Lower lobe of right lung (tissue), 2 donors: ENCODE measurements around the gene PSMC3. TPM values are rescaled to one million over a fixed set of nuclear protein-coding genes. Genes with fewer than 3 reads are reported as not detected.
A peak's percentile ranks its signal among the peaks of the same experiment; 100 is the strongest.
"Not testable (repeated sequence)": the region's sequence is repeated elsewhere in the genome, so short reads cannot be mapped to it uniquely, and the experiment has no call there.

ENCODE experiments used
- ATAC-seq, 2 donors: fragments of 200-7000 bp; cut with Tn5 transposase; one replicate each; pipeline ENCODE4 v1.9.1; 2020 to 2022; ENCODE audit warnings: mild to moderate bottlenecking in 2 of 2, moderate library complexity in 2 of 2
- DNase-seq: peaks from one replicate; pipeline ENCODE4 v3.0.0-alpha.2; 2020
- H3K27ac ChIP-seq: fragments of 200-600 bp; one replicate; pipeline ENCODE4 v1.8.0; 2022
- H3K27me3 ChIP-seq: fragments of 200-600 bp; one replicate; pipeline ENCODE4 v1.8.0; 2022; ENCODE audit warnings: low read depth
- H3K36me3 ChIP-seq: fragments of 200-600 bp; one replicate; pipeline ENCODE4 v1.8.0; 2022; ENCODE audit warnings: mild to moderate bottlenecking
- H3K4me1 ChIP-seq: fragments of 200-600 bp; one replicate; pipeline ENCODE4 v1.8.0; 2022
- H3K4me3 ChIP-seq: fragments of 200-600 bp; one replicate; pipeline ENCODE4 v1.8.0; 2022; ENCODE audit warnings: mild to moderate bottlenecking
- H3K9me3 ChIP-seq: fragments of 200-600 bp; one replicate; pipeline ENCODE4 v1.8.0; 2022
- intact Hi-C: fragments of 100-400 bp; cut with DNase I; formaldehyde crosslinking; loops from one replicate; pipeline ENCODE4 v1.11.0; 2022
- total RNA-seq: library from RNA; stranded (reverse); fragmentation: NEBNext Ultra II Directional; extraction: Animal tissue kit (Norgen Biotek cat#: 25700); gene quantifications from one replicate; pipeline ENCODE4 v1.2.1, GENCODE V29; 2021
- TF ChIP-seq, protein P1 (sequence below): fragments of 200-600 bp; IDR thresholded peaks from one replicate; pipeline ENCODE4 v1.8.0; 2022; ENCODE audit warnings: antibody characterized with exemption, mild to moderate bottlenecking
- donor health status: DM: no; HTN: yes; CAD: no; lungs with severe emphysema.

PSMC3 gene
- total RNA-seq, 1 donor from 2014 or later: 77.1 TPM

DNA sequence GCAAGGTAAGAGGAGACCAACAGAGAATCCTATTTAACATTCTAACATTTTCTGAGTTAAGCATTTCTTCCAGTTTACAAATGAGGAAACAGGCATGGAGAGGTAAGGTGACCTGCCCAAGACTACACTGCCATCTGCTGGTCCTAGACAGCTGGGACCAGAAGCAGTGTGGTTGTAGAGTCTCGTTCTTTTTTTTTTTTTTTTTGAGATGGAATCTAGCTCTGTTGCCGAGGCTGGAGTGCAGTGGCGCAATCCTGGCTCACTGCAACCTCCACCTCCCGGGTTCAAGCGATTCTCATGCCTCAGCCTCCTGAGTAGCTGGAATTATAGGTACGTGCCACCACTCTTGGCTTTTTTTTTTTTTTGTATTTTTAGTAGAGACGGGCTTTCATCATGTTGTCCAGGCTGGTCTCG lies 28.0 kb upstream of the PSMC3 start:
- H3K36me3 ChIP-seq, H3K27me3 ChIP-seq, H3K4me3 ChIP-seq, H3K27ac ChIP-seq, intact Hi-C loops, H3K9me3 ChIP-seq, H3K4me1 ChIP-seq: not testable (repeated sequence)
- TF ChIP-seq, protein P1, sequence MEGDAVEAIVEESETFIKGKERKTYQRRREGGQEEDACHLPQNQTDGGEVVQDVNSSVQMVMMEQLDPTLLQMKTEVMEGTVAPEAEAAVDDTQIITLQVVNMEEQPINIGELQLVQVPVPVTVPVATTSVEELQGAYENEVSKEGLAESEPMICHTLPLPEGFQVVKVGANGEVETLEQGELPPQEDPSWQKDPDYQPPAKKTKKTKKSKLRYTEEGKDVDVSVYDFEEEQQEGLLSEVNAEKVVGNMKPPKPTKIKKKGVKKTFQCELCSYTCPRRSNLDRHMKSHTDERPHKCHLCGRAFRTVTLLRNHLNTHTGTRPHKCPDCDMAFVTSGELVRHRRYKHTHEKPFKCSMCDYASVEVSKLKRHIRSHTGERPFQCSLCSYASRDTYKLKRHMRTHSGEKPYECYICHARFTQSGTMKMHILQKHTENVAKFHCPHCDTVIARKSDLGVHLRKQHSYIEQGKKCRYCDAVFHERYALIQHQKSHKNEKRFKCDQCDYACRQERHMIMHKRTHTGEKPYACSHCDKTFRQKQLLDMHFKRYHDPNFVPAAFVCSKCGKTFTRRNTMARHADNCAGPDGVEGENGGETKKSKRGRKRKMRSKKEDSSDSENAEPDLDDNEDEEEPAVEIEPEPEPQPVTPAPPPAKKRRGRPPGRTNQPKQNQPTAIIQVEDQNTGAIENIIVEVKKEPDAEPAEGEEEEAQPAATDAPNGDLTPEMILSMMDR: peak; percentile 75
- ATAC-seq (peak; percentile 92 to 93), DNase-seq (peak; percentile 78)

DNA sequence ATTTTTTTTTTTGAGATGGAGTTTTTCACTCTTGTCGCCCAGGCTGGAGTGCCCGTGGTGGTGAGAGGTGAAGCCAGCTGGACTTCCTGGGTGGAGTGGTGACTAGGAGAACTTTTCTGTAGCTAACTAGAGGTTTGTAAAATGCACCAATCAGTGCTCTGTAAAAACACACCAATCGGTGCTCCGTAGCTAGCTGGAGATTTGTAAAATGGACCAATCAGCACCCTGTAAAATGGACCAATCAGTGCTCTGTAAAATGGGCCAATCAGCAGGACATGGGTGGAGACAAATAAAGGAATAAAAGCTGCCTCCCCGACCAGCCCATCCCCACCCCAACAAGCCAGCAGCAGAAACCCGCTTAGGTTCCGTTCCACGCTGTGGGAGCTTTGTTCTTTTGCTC lies 27.1 kb upstream of the PSMC3 start:
- TF ChIP-seq, protein P1: no peak
- Histone ChIP-seq H3K9me3 (no peaks in the 10 kb centered on the region), H3K4me3 (no peak overlapping the region), H3K27me3 (no peaks in the 10 kb centered on the region), H3K36me3 (no peaks in the 10 kb centered on the region), H3K4me1 (no peaks in the 10 kb centered on the region), H3K27ac (no peak overlapping the region)
- intact Hi-C loops: no loop called here
- ATAC-seq: no peak
- DNase-seq: no peak

DNA sequence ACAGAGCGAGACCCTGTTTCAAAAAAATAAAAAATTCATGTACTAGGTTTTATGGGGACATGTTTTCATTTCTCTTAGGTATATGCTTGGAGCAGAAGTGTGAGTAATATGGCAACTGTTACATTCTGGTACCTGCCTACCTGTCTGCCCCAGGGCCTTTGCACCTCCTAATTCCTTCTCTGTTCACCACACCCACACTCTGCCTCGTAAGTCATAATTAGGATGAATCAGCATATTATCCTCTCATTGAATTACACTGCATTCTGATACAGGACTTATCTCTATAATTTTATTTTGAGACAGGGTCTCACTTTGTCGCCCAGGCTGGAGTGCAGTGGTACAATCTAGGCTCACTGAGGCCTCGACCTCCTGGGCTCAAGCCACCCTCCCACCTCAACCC lies 25.8 kb upstream of the PSMC3 start:
- TF ChIP-seq, protein P1: no peak
- H3K9me3 ChIP-seq: no peaks in the 10 kb centered on the region
- H3K4me3 ChIP-seq: no peak overlapping the region
- no peak overlapping the region for H3K27ac ChIP-seq
- H3K36me3 ChIP-seq: no peaks in the 10 kb centered on the region
- peak; percentile 2 for DNase-seq
- no peaks in the 10 kb centered on the region for H3K4me1 ChIP-seq
- intact Hi-C loops: no loop called here
- no peak for ATAC-seq
- H3K27me3 ChIP-seq: no peaks in the 10 kb centered on the region

DNA sequence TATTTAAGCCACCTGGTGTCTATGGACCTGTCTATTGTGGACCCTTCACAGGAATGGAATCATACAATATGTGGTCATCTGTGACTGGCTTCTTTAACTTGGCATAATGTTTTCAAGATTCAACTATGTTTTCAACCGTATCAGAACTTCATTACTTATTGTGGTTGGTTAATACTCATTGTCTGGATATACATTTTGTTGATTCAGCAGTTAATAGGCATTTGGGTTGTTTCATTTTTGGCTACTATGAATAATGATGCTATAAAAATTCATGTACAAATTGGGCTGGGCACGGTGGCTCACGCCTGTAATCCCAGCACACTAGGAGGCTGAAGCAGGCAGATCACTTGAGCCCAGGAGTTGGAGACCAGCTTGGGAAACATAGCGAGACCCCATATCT lies 25.2 kb upstream of the PSMC3 start:
- intact Hi-C loops: no loop called here

DNA sequence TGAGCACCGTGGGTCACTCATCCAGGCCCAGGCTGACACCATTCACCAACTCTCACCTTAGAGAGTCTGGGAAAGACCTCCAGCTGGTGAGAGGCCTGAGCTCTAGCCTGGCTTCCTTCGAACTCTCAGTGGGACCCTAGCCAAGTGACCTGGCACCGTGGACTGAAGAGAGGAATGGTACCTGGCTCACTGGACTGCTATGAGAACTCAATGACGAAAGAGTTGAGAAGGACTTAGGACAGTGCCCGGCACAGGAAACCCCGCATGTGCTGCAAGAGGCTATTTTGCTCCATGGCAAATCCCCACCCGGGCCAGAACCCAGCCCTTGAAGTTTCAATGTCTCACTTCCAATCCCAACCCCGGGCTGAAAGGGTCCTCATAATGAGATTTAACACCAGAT lies 23.3 kb upstream of the PSMC3 start:
- Histone ChIP-seq H3K4me3 (no peak overlapping the region), H3K27me3 (no peaks in the 10 kb centered on the region), H3K4me1 (no peaks in the 10 kb centered on the region), H3K36me3 (no peaks in the 10 kb centered on the region), H3K9me3 (no peaks in the 10 kb centered on the region), H3K27ac (no peak overlapping the region)
- ATAC-seq (no peak), DNase-seq (no peak)
- TF ChIP-seq, protein P1: no peak
- intact Hi-C loops: no loop called here

More for the DNA sequence above, 25.2 kb upstream of the PSMC3 start:
- TF ChIP-seq, protein P1: no peak
- Histone ChIP-seq H3K9me3 (no peaks in the 10 kb centered on the region), H3K27ac (no peak overlapping the region), H3K4me1 (no peaks in the 10 kb centered on the region), H3K4me3 (no peak overlapping the region), H3K36me3 (no peaks in the 10 kb centered on the region), H3K27me3 (no peaks in the 10 kb centered on the region)
- ATAC-seq: no peak
- DNase-seq: no peak
